Breast epithelium (tissue), 3 donors: ENCODE data around the gene ANKRD44.

ENCODE experiments used
- CTCF ChIP-seq, 3 donors: fragments of 450-650 bp; IDR thresholded peaks; one replicate each; pipeline ENCODE4 v1.5.1; 2016 to 2017; ENCODE audit warnings: antibody characterized with exemption in 3 of 3, mild to moderate bottlenecking in 3 of 3, moderate library complexity in 3 of 3
- POLR2A ChIP-seq: fragments of 450-650 bp; IDR thresholded peaks from one replicate; pipeline ENCODE4 v1.6.1; 2016; ENCODE audit warnings: antibody characterized with exemption, mild to moderate bottlenecking, moderate library complexity

- no peak for TF ChIP-seq CTCF (IDR thresholded peaks at IDR 0.05)
- no peak for TF ChIP-seq POLR2A
Observed at GRCh38 chr2:197086500-197086899, 224.1 kb downstream of the ANKRD44 start.
